A673 (cell line): Measurements from ENCODE around the gene TSHZ2. TPM values are rescaled to one million over a fixed set of nuclear protein-coding genes. Genes with fewer than 3 reads are reported as not detected.

Source experiments
- BruUV-seq: library from RNA; stranded (reverse); fragments of 400-500 nt; replicated peaks from 2 replicates; lab custom pipeline; 2021; lab: Mats Ljungman, UMichigan
- CTCF ChIA-PET: fragments of 300-600 bp; sonication (Branson Sonifier 250); formaldehyde crosslinking; loops from one replicate; lab custom pipeline; 2022; ENCODE audit warnings: antibody characterized with exemption; lab: Charles Lee
- POLR2A ChIA-PET: fragments of 300-600 bp; sonication (Branson Sonifier 250); formaldehyde crosslinking; loops from one replicate; lab custom pipeline; 2022; ENCODE audit warnings: antibody characterized with exemption; ENCODE audit not compliant: low non-redundant PET; lab: Charles Lee
- DNase-seq: peaks from one replicate; pipeline ENCODE4 v3.0.0-alpha.2; 2015; ENCODE audit warnings: low spot score
- H3K27ac ChIP-seq: fragments of 200-600 bp; sonication (generic); 2 replicates; pipeline ENCODE4 v1.5.1; 2016; ENCODE audit warnings: mixed run types, low read depth, mild to moderate bottlenecking, mixed read lengths, antibody characterized with exemption, low read length; ENCODE audit not compliant: poor library complexity, severe bottlenecking
- H3K27me3 ChIP-seq: fragments of 200-600 bp; sonication (generic); replicated peaks from 2 replicates; pipeline ENCODE4 v1.6.1; 2017; ENCODE audit warnings: mixed run types, low read depth, mild to moderate bottlenecking, mixed read lengths, antibody characterized with exemption, low read length; ENCODE audit not compliant: insufficient read depth, poor library complexity
- H3K36me3 ChIP-seq: fragments of 200-600 bp; sonication (generic); 2 replicates; pipeline ENCODE4 v1.6.1; 2016; ENCODE audit warnings: mixed run types, mild to moderate bottlenecking, mixed read lengths, antibody characterized with exemption, low read length; ENCODE audit not compliant: insufficient read depth, poor library complexity, severe bottlenecking
- H3K4me1 ChIP-seq: fragments of 200-600 bp; sonication (generic); 2 replicates; pipeline ENCODE4 v1.6.1; 2017; ENCODE audit warnings: mixed run types, mild to moderate bottlenecking, mixed read lengths, antibody characterized with exemption, low read length; ENCODE audit not compliant: insufficient read depth, poor library complexity, severe bottlenecking
- H3K4me3 ChIP-seq: fragments of 200-600 bp; sonication (generic); 2 replicates; pipeline ENCODE4 v1.5.1; 2016; ENCODE audit warnings: low read depth, mixed run types, mild to moderate bottlenecking, mixed read lengths, low read length; ENCODE audit not compliant: poor library complexity, severe bottlenecking
- H3K9me3 ChIP-seq: fragments of 200-600 bp; sonication (generic); 2 replicates; pipeline ENCODE4 v1.6.1; 2016; ENCODE audit warnings: mixed run types, low read depth, mild to moderate bottlenecking, mixed read lengths, antibody characterized with exemption, low read length; ENCODE audit not compliant: poor library complexity, severe bottlenecking
- CTCF ChIP-seq: fragments of 300-800, 200-600 bp; sonication (generic); conservative IDR thresholded peaks from 2 replicates; pipeline ENCODE4 v1.5.1; 2017; ENCODE audit warnings: low read depth, mild to moderate bottlenecking, antibody characterized with exemption, low read length, moderate library complexity, mixed read lengths
- EZH2 ChIP-seq: fragments of 200-600 bp; sonication (generic); IDR thresholded peaks from 2 replicates; pipeline ENCODE4 v1.6.1; 2017; ENCODE audit warnings: borderline replicate concordance, low read depth, mild to moderate bottlenecking, mixed read lengths, antibody characterized with exemption, low read length; ENCODE audit not compliant: poor library complexity, severe bottlenecking
- intact Hi-C: fragments of 100-400 bp; cut with micrococcal nuclease; formaldehyde crosslinking; loops from one replicate; pipeline ENCODE4 v1.10.0; 2022; ENCODE audit not compliant: unreplicated experiment
- total RNA-seq: library from RNA; stranded (reverse); gene quantifications from 2 replicates; pipeline ENCODE4 v1.2.3, GENCODE V29; 2021

The TSHZ2 gene
- total RNA-seq, 1 experiment from 2014 or later, result 4.1 TPM

- TF ChIP-seq CTCF (no peak), EZH2 (no peak)
- ChIA-PET CTCF (no interaction called here), POLR2A (no interaction called here)
- no peaks in the 10 kb centered on the region for H3K27me3 ChIP-seq
- H3K9me3 ChIP-seq, result no peaks in the 10 kb centered on the region
- H3K4me3 ChIP-seq, result no peak overlapping the region
- H3K4me1 ChIP-seq, result no peaks in the 10 kb centered on the region
- no peak for DNase-seq
- no peaks in the 10 kb centered on the region for H3K36me3 ChIP-seq
- intact Hi-C loops, result no loop called here
- H3K27ac ChIP-seq, result no peak overlapping the region
- no TSS peak for BruUV-seq
Measured at GRCh38 chr20:53255102-53255710, 283.0 kb downstream of the TSHZ2 start.

DNA sequence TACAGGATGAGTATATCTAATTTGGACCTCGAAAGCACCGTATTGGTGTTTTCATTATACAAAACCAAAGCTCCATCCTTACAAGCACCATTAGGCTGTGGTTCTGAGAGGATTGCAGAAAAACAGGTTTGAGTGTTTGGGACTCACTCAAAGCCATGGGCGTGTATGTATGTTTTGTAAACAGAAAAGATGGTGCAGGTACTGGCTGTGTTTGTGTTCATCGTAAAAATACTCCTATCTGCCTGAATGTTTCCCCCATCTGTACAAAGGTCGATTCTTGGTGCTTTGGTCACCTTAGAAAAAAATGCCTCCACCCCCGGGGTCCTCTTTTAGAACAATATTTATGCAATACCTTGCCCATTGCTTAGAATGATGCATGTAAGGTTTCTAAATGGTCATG lies 286.6 kb downstream of the TSHZ2 start:
- no peaks in the 10 kb centered on the region for H3K27me3 ChIP-seq
- ChIA-PET CTCF (no interaction called here), POLR2A (no interaction called here)
- H3K4me3 ChIP-seq, result no peak overlapping the region
- no peaks in the 10 kb centered on the region for H3K9me3 ChIP-seq
- H3K4me1 ChIP-seq, result peaks cover 4% of the 10 kb centered on the region
- intact Hi-C loops, result no loop called here
- no TSS peak for BruUV-seq
- TF ChIP-seq EZH2, result no peak
- TF ChIP-seq CTCF, result no peak
- no peak for DNase-seq
- no peaks in the 10 kb centered on the region for H3K36me3 ChIP-seq
- no peak overlapping the region for H3K27ac ChIP-seq

- intact Hi-C loops, result no loop called here
- Histone ChIP-seq H3K4me3 (no peak overlapping the region), H3K27me3 (no peaks in the 10 kb centered on the region), H3K4me1 (peaks cover 4% of the 10 kb centered on the region), H3K9me3 (no peaks in the 10 kb centered on the region), H3K27ac (no peak overlapping the region), H3K36me3 (no peaks in the 10 kb centered on the region)
- ChIA-PET POLR2A (no interaction called here), CTCF (no interaction called here)
- TF ChIP-seq EZH2 (no peak), CTCF (no peak)
- no peak for DNase-seq
- BruUV-seq, result no TSS peak
Measured at GRCh38 chr20:53260168-53260567, 288.0 kb downstream of the TSHZ2 start.
